OCI-LY3 (cell line): Measurements from ENCODE around the gene PDK2.

ENCODE experiments used
- CTCF ChIP-seq: fragments of 200-600, 300-600 bp; sonication (generic); IDR thresholded peaks from 2 replicates; pipeline ENCODE4 v1.5.1; 2014; ENCODE audit warnings: antibody characterized with exemption, low read length, low read depth
- EZH2phosphoT487 ChIP-seq: fragments of 200-600 bp; shearing (Covaris generic); IDR thresholded peaks from 2 replicates; pipeline ENCODE4 v1.6.1; 2018; ENCODE audit warnings: antibody characterized with exemption, mixed run types, low read depth

- no peak for TF ChIP-seq CTCF
- no peak for TF ChIP-seq EZH2phosphoT487
Measured at GRCh38 chr17:50155115-50155819, 60.1 kb downstream of the PDK2 start.
